ENCODE data around the gene APH1B. TPM values are rescaled to one million over a fixed set of nuclear protein-coding genes. Genes with fewer than 3 reads are reported as not detected.

The APH1B gene
- total and polyA plus RNA-seq, 9 of the 15 experiments (the other 6 are each of a cell fraction or from before 2014, with no cell fraction given), result 5.1 to 9.7 (median 7.0) TPM

DNA sequence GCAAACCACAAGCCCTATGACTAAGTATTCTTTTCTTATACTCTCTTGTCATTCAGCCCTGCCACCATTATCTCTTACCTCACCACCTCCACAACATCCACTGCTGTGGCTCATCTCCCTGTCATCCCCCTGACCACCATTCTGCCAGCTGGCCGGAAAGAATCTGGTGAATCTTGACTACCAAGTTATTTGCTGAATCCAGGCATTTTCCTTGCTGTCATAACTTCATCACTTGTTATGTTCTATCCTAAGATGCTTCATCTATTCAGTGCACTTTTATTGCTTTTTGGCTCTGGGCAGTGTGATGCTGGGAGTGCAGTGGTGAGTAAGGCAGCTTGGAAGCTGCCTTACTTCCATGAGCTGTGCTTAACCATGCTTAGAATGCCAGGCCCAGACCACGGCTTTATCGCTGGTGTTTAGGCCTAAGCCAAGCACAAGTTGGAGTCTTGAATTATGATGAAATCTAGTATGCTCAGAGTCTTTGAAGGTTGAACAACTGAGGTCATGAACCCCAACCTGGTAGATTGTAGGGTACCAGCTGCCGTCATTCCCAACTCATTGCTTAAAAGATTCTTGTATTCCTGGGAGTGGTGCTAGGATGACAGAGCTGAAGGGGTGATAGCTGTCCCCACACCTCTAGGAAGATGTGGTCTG lies 27.0 kb upstream of the APH1B start:
- no peak overlapping the region for H3K4me2 ChIP-seq (ENCODE audit: insufficient read depth, low read length)
- H3K4me3 ChIP-seq, result no peak overlapping the region
- H3K36me3 ChIP-seq (ENCODE audit: control insufficient read depth, insufficient read depth, low read length), result peaks cover 65% of the 10 kb centered on the region
- intact Hi-C loops (cut with micrococcal nuclease), result no loop called here
- CTCF ChIA-PET (ENCODE audit: low intra/inter-chr PET ratio), result interaction anchor here (0.6 kb wide), 2 partner anchors 142 to 145 kb away, joined by 3 to 4 read pairs; no protein-coding TSS in a partner anchor
- in situ Hi-C loops (cut with MboI), result no loop called here
- H3K9me3 ChIP-seq (replicated peaks; ENCODE audit: control insufficient read depth, insufficient read depth, low read depth, low read length), result no peaks in the 10 kb centered on the region
- H2AFZ ChIP-seq (ENCODE audit: low read depth, low read length), result no peak overlapping the region
- H3K9ac ChIP-seq (ENCODE audit: insufficient read depth in 1 of 2, low read depth in 2 of 2, low read length in 2 of 2), result no peak overlapping the region
- no peaks in the 10 kb centered on the region; the same call in 2 of the 3 replicates for H3K79me2 ChIP-seq (ENCODE audit: control insufficient read depth, insufficient read depth, low read length)
- no peaks in the 10 kb centered on the region for H3K9me1 ChIP-seq (ENCODE audit: control insufficient read depth, insufficient read depth, low read length)
- no peak for FAIRE-seq
- ATAC-seq, result no peak
- POLR2A ChIA-PET, result no interaction called here
- DNase-seq (ENCODE audit: extremely low read depth in 1 of 4, low spot score in 3 of 4), result no peak
- H3K27me3 ChIP-seq (ENCODE audit: control insufficient read depth in 2 of 2, insufficient read depth in 2 of 2, low read length in 2 of 2), result no peaks in the 10 kb centered on the region
- BruUV-seq (replicated peaks), result no TSS peak
- H4K20me1 ChIP-seq (replicated peaks; ENCODE audit: control insufficient read depth, insufficient read depth, low read length), result no peaks in the 10 kb centered on the region
- no peak for TF ChIP-seq MECOM (CRISPR knock-in tag; IDR thresholded peaks at IDR 0.05)
- no peak for TF ChIP-seq CBX5 (IDR thresholded peaks at IDR 0.05; ENCODE audit: borderline replicate concordance, low read depth)
- TF ChIP-seq SMARCA5 (IDR thresholded peaks at IDR 0.05), result no peak
- TF ChIP-seq TGIF2 (CRISPR knock-in tag; IDR thresholded peaks at IDR 0.05), result no peak
- no peak for TF ChIP-seq FOXA1 (IDR thresholded peaks at IDR 0.05; ENCODE audit: borderline replicate concordance)
- TF ChIP-seq, protein P1, sequence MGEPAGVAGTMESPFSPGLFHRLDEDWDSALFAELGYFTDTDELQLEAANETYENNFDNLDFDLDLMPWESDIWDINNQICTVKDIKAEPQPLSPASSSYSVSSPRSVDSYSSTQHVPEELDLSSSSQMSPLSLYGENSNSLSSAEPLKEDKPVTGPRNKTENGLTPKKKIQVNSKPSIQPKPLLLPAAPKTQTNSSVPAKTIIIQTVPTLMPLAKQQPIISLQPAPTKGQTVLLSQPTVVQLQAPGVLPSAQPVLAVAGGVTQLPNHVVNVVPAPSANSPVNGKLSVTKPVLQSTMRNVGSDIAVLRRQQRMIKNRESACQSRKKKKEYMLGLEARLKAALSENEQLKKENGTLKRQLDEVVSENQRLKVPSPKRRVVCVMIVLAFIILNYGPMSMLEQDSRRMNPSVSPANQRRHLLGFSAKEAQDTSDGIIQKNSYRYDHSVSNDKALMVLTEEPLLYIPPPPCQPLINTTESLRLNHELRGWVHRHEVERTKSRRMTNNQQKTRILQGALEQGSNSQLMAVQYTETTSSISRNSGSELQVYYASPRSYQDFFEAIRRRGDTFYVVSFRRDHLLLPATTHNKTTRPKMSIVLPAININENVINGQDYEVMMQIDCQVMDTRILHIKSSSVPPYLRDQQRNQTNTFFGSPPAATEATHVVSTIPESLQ (CRISPR knock-in tag; IDR thresholded peaks at IDR 0.05), result no peak
- TF ChIP-seq NCOA6 (IDR thresholded peaks at IDR 0.05), result no peak
- no peak for TF ChIP-seq ZFPM2 (CRISPR knock-in tag; IDR thresholded peaks at IDR 0.05)
- no peak for TF ChIP-seq TFAM (CRISPR knock-in tag; conservative IDR thresholded peaks at IDR 0.05)
- TF ChIP-seq RBM39 (optimal IDR thresholded peaks at IDR 0.05; ENCODE audit: low read depth, low read length), result no peak
- TF ChIP-seq FUS (optimal IDR thresholded peaks at IDR 0.05; ENCODE audit: low read depth, low read length), result no peak
- TF ChIP-seq MYNN (IDR thresholded peaks at IDR 0.05), result no peak
- TF ChIP-seq MYNN (CRISPR knock-in tag; IDR thresholded peaks at IDR 0.05), result no peak
- TF ChIP-seq CBFA2T2 (conservative IDR thresholded peaks at IDR 0.05), result no peak
- TF ChIP-seq PHF20 (IDR thresholded peaks at IDR 0.05; ENCODE audit: partially characterized antibody), result no peak
- TF ChIP-seq DDX20 (tag; IDR thresholded peaks at IDR 0.05; ENCODE audit: low read depth), result no peak
- TF ChIP-seq, protein P2, sequence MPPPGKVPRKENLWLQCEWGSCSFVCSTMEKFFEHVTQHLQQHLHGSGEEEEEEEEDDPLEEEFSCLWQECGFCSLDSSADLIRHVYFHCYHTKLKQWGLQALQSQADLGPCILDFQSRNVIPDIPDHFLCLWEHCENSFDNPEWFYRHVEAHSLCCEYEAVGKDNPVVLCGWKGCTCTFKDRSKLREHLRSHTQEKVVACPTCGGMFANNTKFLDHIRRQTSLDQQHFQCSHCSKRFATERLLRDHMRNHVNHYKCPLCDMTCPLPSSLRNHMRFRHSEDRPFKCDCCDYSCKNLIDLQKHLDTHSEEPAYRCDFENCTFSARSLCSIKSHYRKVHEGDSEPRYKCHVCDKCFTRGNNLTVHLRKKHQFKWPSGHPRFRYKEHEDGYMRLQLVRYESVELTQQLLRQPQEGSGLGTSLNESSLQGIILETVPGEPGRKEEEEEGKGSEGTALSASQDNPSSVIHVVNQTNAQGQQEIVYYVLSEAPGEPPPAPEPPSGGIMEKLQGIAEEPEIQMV (tag; conservative IDR thresholded peaks at IDR 0.05; ENCODE audit: low read depth), result no peak
- no peak for TF ChIP-seq RBM15 (IDR thresholded peaks at IDR 0.05; ENCODE audit: insufficient read depth, low read length)
- TF ChIP-seq SOX6 (IDR thresholded peaks at IDR 0.05), result no peak
- no peak for TF ChIP-seq TAF15 (IDR thresholded peaks at IDR 0.05; ENCODE audit: low read depth, low read length)
- WGBS (ENCODE audit: insufficient coverage, low coverage, missing lambda C conversion rate), result 97% methylated on average over 4 of the region's 4 CpGs
- no peaks in the 10 kb centered on the region for H3K4me1 ChIP-seq (replicated peaks in 1 of 2; ENCODE audit: control insufficient read depth in 2 of 2, insufficient read depth in 2 of 2, low read length in 2 of 2)
- no peak overlapping the region for H3K27ac ChIP-seq (ENCODE audit: extremely low read depth, low read depth, low read length)
